Stimulated activated CD4-positive, alpha-beta T cell treated with anti-CD3 and anti-CD28 coated beads, Interleukin-4, amount 100 ng/mL, for 1 hour (primary cell): ENCODE measurements around the gene IRF6.
"Not testable (repeated sequence)": the region's sequence is repeated elsewhere in the genome, so short reads cannot be mapped to it uniquely, and the experiment has no call there.

Source experiments
- DNase-seq: peaks from one replicate; pipeline ENCODE4 v3.0.0-alpha.2; 2020

Gene IRF6

GRCh38 chr1:209822706-209823105 lies 16.8 kb upstream of the IRF6 start:
- no peak for DNase-seq

- no peak for DNase-seq
These were observed 15.0 kb upstream of the IRF6 start for GRCh38 chr1:209820986-209821385.

DNA sequence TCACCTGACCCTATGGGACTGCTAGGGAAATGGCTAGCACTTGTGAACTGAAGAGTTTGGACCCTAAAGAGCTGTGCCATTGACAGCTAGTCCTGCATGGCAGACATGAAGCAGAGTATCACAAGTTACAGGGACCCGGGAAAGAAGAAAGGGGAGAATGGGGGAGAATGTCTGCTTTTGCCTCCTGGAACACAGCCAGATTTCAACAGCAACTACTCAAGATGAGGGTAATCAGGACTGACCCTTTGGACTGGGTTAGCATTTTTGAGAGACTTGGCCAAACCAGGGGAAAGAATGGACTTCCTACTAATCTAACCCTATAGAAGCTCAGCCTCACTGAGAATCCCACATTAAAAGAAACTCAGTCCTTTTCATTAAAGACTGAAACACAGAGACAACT lies 13.1 kb upstream of the IRF6 start:
- DNase-seq, result no peak

GRCh38 chr1:209817691-209818090 lies 11.7 kb upstream of the IRF6 start:
- no peak for DNase-seq

DNA sequence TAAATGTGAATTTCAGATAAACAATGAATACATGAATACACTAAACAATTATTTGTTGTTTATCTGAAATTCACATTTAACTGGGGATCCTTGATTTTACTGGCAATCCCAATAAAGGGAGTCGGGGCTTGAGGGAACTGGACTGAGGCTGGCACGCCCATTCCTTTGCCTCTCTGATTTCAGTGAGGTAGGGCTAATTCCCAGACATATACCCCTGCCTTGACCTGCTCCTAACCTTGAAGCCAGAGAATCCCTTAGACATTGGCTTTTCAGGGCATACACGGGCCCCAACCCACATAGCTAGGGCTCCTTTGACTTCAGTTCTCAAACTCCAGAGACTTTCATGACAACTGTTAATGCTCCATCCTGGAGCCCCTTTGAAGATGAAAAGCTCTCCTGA lies 11.0 kb upstream of the IRF6 start:
- no peak for DNase-seq

- DNase-seq, result no peak
These were observed 10.0 kb upstream of the IRF6 start for GRCh38 chr1:209815931-209816341.

DNA sequence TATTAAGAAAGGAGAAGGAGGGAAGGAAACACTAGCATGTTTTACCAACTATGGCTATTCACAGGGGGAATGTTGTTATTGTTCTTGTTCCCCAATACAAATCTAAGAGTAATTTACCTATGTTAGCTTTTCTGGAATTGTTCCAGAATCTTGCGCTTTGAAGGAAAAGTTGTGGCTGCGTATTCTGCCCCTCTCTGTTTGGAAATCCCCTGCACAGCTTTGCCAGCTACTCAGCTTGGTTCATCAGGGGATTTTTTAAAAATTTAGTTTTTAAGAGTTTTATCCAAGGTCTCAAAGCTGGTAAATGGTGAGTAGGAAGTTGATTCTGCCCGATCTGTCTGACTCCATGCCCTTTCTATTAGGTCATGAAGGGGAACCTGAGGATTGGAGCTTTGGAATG lies 9.5 kb upstream of the IRF6 start:
- DNase-seq, result no peak

DNA sequence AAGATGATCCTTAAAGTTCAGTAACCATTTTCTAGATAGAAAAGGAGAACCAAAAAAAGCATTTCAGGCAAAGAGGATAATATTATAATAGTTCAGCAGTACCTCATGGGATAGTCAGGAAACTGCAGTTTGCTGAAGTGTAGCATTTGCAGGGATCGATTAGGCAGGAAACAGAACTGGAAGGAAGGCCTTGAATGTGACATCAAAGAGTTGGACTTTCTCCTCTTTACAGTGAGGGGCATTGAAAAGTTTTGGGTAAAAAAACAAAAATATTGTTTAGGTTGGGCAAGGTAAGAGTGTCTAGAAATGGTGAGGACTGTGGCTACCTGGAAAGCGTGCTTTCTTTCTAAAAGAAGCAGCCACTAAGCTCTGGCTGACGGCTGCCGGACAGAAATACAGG lies 8.0 kb upstream of the IRF6 start:
- no peak for DNase-seq

DNA sequence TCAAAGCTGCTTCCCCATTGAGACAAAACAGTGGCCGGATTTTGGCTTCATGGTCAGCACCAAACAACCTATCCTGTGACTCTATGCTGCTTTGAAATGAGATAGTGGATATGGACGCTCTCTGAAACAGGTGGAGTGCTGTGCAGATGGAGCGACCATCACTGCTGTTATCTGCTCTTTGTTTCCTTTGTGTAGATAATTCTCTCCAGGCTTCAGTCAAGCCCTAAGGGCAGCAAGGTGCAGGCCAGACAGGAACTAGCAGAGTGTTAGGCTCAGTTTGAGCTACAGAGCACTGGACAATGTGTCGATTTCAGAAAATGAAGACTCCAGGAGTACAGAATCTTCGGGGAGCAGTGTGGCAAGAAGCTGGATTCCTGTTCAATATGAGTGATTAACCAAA lies 4.8 kb upstream of the IRF6 start:
- DNase-seq, result no peak

DNA sequence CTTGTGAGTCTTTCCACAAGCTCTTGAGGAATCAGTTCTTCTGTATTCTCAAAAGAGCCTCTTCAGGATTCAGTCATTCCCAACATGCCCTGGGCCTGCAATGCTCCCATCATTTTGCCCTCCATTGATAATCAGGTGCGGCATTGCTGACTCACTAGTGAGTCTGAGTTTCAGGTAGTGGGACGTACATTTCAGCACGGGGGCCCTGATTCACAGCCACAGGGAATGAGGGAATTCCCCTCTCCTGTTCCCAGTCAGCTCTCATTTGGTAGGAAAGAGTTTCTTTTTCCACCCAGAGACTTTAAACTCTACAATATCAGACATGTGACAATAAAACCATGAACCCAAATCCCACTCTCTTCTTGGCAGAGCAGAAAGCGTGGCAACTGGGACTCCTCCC lies 3.7 kb upstream of the IRF6 start:
- DNase-seq, result no peak

DNA sequence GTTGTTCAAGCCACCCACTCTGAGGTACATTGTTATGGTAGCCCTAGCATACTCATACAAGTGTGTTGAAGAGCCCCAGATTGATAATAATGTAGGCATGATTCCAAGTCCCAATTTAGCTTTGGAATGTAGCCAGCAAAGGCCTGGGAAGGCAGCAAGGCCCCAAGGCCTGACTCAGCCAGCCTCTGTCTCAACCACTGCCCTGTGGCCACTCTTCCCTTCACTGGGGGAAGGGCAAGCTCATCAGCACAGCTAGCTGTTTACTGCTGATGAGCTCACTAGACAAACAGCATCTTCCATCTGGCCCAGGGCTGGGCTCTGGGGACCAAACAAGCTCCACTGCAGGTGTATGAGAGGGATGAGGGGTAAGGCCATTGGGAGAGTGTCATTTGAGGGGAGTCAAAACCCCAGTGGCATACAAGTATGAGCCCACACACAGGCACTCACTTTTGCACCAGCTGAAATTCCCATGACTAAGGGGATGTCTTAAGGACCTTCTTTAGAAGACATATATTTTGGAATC lies 2.2 kb upstream of the IRF6 start:
- DNase-seq, result no peak

- no peak for DNase-seq
These were observed 1.6 kb upstream of the IRF6 start for GRCh38 chr1:209807509-209807908.

DNA sequence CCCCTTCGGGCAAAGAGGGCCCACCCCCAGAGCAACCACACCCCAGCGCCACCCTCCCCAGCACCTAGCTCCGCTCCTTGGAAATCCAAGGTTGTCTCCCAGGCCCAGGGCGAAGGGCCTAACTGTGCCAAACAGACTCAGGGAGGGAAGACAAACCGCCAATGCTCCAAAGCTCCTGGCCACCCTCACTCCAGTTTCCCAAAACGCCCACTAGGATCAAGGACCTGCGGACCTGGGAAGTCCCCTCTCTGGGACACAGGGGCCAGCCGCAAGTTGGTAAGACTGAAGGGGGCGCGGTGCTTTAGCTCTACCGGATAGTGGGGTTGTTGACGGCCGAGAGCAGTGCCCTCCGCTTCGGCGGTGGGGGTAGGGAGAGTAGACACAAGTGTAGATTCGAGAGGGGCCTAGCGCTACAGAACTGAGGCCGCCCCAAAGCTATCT lies 581 bp downstream of the IRF6 start:
- DNase-seq, result no peak

DNA sequence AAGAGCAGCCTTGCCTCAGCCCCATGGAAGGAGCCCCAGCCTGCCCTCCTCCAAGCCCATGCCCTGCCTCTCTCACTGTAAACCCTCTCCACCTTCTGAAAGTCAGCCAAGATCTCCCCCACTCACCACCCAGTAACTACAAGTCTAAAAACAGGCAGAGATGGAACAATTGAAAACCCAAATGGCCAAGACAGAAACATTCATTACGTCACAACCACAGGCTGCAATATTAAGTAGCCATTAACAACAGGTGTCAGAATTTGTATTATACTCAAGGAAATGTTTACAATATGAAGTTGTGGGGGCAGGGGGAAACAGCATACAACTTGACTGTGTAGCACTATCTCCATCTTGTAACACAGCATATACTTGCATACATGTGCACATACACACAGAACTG lies 2.4 kb downstream of the IRF6 start:
- DNase-seq, result no peak

- no peak for DNase-seq
These were observed 3.2 kb downstream of the IRF6 start for GRCh38 chr1:209802780-209803152.

DNA sequence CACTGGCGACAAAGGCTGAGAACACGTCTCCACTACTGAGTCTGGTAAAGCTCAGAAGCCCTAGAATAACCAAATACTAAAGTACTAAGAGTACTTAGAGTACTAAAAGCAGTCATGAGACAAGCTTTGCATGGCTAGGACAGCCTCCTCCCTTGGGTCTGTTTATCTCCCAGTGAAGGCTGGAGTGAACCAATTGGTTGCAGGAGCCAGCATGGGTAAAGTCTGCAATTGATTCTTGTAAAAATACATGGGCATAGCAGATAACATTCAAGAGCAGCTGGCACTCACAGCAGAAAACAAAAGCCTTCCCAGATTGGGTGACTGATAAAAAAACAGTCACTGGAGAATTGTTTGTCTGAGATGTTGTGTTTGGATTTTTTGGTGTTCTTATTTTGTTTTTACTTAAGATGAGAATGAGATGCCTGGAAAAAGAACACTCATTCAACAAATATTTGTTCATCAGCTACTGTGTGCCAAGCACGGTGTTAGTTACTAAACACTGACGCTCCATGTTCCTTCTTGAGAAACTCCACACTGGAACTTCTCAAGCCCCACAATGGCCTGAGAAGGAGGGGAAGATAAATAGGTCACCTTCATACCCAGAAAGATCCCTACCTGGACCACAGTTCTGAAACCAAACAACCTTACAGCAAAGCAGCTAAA lies 3.7 kb downstream of the IRF6 start:
- DNase-seq, result no peak

GRCh38 chr1:209800984-209801834 lies 4.7 kb downstream of the IRF6 start:
- no peak for DNase-seq

DNA sequence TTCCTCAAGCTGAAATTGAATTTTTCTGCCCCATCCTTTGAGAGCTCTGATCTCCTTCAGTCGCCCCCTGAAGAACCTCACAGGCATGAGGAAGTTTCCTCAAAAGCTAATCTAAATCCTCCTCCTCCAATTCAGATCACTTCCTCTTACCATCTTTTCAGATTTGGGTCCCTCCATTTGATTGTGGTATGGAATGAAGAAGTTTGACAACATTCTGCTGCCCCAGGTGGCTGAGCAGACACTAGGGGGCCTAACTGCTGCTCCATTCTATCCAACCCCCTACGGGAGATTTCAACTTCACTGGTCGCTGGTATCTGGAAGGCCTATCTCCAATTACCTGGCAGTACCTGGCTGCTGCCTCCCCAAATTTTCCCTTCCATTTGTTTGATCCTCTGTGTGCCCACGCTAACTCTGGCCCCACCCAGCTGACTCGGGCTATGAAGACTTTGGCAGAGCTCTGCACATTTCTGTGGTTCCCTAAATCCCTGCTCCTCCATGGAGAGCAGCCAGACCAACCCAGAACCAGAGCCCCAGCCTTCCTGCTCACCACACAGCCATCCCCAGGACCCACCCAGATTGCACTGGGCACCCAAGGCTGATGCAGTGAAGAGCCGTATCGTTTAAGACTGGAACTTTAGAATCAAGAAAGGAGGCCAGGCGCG lies 7.8 kb downstream of the IRF6 start:
- DNase-seq, result no peak

- not testable (repeated sequence) for DNase-seq
These were observed 12.2 kb downstream of the IRF6 start for GRCh38 chr1:209793711-209794110.

DNA sequence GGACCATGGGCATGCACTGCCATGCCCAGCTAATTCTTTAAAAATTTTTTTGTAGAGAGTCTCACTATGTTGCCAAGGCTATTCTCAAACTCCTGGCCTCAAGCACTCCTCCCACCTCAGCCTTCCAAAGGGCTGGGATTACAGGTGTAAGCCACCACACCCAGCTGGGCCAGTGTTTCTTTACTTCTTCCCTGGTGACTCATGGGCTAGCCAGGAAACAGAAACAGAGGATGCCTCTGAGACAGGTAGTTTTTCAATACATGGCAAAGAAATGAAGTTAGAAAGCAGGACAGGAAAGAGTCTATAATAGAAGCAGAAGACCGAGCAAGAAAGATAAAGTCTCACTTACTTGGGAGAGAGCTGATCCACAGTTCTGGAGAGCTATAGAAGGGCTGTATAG lies 14.0 kb downstream of the IRF6 start:
- no peak for DNase-seq

DNA sequence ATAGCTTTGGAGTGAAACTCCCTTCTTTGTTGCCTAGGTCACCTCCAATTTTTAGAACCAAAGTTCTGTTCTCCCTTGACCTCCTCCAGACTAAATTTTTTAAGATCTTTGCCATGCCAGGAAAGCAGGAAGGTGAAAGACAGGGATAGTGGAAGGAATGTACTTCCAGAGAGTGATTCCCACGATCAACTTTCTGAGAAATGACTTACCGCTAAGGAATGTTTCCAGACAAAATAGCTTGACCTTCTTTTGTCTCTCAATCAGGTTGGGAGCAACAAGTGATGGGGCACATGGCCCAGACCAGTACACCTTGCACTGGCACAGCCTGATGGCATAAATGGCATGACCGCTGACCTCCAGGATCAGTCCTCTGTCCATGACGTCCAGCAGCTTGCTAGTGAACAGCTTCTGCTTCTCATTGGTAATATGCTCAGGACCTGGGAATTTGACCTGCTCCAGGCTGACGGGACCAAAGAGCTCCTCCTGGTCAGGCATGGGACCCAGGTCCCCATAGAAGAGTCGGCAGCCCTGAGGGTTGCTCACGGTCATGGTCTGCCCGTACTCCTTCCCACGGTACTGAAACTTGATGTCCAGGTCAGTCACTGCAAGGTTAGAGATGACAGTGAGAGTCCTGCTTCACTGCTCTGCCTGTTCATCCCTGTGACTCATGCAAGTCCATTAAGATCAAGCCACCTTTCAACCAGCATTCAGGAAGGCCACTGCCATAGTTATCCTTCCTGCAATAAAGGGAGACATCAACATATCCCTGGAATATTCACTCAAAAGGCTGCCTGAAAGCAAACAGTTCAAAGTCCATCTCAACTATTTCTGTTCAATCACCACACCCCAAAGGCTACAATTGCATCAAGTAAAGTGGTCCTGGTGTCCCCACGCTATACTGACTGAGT lies 15.4 kb downstream of the IRF6 start:
- no peak for DNase-seq

GRCh38 chr1:209789245-209789644 lies 16.7 kb downstream of the IRF6 start:
- DNase-seq, result no peak

- no peak for DNase-seq
These were observed 18.4 kb downstream of the IRF6 start for GRCh38 chr1:209787551-209787950.
